Activated CD4-positive, alpha-beta memory T cell treated with anti-CD3 and anti-CD28 coated beads, Interleukin-2, amount 10 ng/mL, durations not matched to agents 7 days and 5 days (primary cell): ENCODE results near the gene ALK. TPM values are rescaled to one million over a fixed set of nuclear protein-coding genes. Genes with fewer than 3 reads are reported as not detected.

Source experiments
- CTCF ChIA-PET: fragments of 350-600 bp; sonication (Branson Sonifier 250); formaldehyde crosslinking; loops from one replicate; lab custom pipeline; 2021; ENCODE audit warnings: antibody characterized with exemption, inconsistent platforms; lab: Charles Lee
- POLR2A ChIA-PET: fragments of 350-600 bp; sonication (Branson Sonifier 250); formaldehyde crosslinking; loops from one replicate; lab custom pipeline; 2021; ENCODE audit warnings: antibody characterized with exemption; lab: Charles Lee
- DNase-seq: peaks from one replicate; pipeline ENCODE4 v3.0.0-alpha.2; 2020
- H3K27ac Mint-ChIP-seq: one replicate; pipeline ENCODE4 v1.8.0; 2021; ENCODE audit warnings: mild to moderate bottlenecking, mixed read lengths
- H3K27me3 Mint-ChIP-seq: one replicate; pipeline ENCODE4 v1.8.0; 2021; ENCODE audit warnings: mixed read lengths
- H3K36me3 Mint-ChIP-seq: one replicate; pipeline ENCODE4 v1.8.0; 2021; ENCODE audit warnings: low read depth, mixed read lengths
- H3K4me1 Mint-ChIP-seq: one replicate; pipeline ENCODE4 v1.8.0; 2021; ENCODE audit warnings: mixed read lengths
- H3K4me3 Mint-ChIP-seq: one replicate; pipeline ENCODE4 v1.8.0; 2021; ENCODE audit warnings: mild to moderate bottlenecking, mixed read lengths
- H3K9me3 Mint-ChIP-seq: one replicate; pipeline ENCODE4 v1.8.0; 2021; ENCODE audit warnings: mixed read lengths
- total RNA-seq, 2 experiments: library from RNA; stranded (reverse); gene quantifications; one replicate each; pipeline ENCODE4 v1.2.3, GENCODE V29; 2021

The ALK gene
- total RNA-seq, 2 experiments from 2014 or later = not detected

DNA sequence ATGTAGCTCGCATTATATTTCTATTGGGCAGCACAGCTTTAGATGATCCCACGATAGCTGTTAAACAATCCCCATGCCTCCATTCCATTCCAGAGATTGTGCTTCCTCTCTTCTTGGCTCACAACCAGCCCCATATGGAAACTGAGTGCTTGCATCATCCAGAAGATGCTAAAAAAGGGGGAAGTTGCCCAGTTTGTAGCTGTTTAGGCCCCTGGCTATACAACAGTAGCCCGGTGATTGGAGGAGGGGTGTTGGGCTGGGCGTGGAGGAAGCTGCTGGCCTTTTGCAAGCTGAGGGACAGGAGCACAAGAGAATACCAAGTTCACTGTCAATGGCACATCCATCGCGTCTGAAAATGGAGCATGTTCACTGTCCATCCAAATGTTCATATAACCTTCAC, 360.2 kb downstream of the ALK start:
- Mint-ChIP-seq H3K9me3 (no peaks in the 10 kb centered on the region), H3K4me1 (no peaks in the 10 kb centered on the region), H3K36me3 (no peaks in the 10 kb centered on the region), H3K27me3 (peaks cover 6% of the 10 kb centered on the region), H3K27ac (no peak overlapping the region), H3K4me3 (no peak overlapping the region)
- DNase-seq = no peak
- ChIA-PET POLR2A (no interaction called here), CTCF (no interaction called here)

DNA sequence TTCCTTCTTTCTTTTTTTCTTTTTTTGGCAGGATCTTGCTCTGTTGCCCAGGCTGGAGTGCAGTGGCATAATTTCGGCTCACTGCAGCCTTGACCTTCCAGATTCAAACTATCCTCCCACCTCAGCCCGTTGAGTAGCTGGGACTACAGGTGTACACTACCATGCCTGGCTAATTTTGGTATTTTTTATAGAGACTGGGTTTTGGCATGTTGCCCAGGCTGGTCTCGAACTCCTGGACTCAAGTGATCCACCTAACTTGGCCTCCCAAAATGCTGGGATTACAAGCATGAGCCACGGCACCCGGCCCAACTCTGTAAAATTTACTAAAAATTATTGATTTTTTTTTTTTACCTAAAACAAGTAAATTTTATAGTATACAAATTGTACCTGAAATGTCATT, 360.8 kb downstream of the ALK start:
- Mint-ChIP-seq H3K27ac (no peak overlapping the region), H3K9me3 (no peaks in the 10 kb centered on the region), H3K27me3 (peaks cover 8% of the 10 kb centered on the region), H3K4me1 (no peaks in the 10 kb centered on the region), H3K4me3 (no peak overlapping the region), H3K36me3 (no peaks in the 10 kb centered on the region)
- CTCF ChIA-PET = no interaction called here
- DNase-seq = no peak
- POLR2A ChIA-PET = no interaction called here

DNA sequence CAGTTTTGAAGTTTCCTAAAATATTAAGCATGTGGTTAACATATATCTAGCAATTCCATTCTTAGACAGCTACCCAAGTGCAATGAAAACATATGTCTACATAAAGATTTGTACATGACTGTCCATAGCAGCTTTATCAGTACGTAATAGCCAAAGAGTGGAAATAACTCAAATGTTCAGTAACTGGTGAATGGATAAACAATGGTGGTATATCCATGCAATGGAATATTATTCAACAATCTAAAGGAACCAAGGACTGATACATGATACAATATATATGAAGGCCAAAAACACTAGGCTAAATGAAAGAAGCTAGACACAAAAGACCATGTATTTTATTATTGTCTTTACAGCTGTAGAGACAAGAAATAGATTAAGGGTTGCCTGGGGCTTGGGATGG, 361.4 kb downstream of the ALK start:
- H3K27ac Mint-ChIP-seq = no peak overlapping the region
- CTCF ChIA-PET = no interaction called here

DNA sequence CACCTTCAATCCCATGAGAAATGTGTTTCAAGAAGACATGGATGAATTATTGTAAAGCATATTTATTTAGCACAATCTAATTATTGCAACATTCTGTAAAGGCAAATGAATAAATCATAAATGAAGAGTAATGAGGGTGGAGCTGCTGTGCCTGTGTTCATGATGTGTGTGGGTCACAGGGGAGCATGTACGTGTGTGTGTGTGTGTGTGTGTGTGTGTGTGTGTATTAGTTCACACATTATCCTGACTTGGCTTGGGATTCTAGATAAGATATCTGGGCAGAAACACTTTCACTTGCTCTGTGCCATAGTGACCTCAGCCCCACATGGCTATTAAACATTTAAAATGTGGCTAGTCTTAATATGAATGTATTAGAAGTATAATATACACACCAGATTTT, 361.8 kb downstream of the ALK start:
- no peak overlapping the region for H3K4me3 Mint-ChIP-seq
- no peak overlapping the region for H3K27ac Mint-ChIP-seq
- CTCF ChIA-PET = no interaction called here
- POLR2A ChIA-PET = no interaction called here
- H3K36me3 Mint-ChIP-seq = no peaks in the 10 kb centered on the region
- H3K4me1 Mint-ChIP-seq = no peaks in the 10 kb centered on the region
- no peak for DNase-seq
- H3K27me3 Mint-ChIP-seq = peaks cover 15% of the 10 kb centered on the region
- no peaks in the 10 kb centered on the region for H3K9me3 Mint-ChIP-seq

More for the DNA sequence above, 361.4 kb downstream of the ALK start:
- no peaks in the 10 kb centered on the region for H3K9me3 Mint-ChIP-seq
- DNase-seq = no peak
- POLR2A ChIA-PET = no interaction called here
- H3K27me3 Mint-ChIP-seq = peaks cover 14% of the 10 kb centered on the region
- no peaks in the 10 kb centered on the region for H3K36me3 Mint-ChIP-seq
- no peaks in the 10 kb centered on the region for H3K4me1 Mint-ChIP-seq
- no peak overlapping the region for H3K4me3 Mint-ChIP-seq

DNA sequence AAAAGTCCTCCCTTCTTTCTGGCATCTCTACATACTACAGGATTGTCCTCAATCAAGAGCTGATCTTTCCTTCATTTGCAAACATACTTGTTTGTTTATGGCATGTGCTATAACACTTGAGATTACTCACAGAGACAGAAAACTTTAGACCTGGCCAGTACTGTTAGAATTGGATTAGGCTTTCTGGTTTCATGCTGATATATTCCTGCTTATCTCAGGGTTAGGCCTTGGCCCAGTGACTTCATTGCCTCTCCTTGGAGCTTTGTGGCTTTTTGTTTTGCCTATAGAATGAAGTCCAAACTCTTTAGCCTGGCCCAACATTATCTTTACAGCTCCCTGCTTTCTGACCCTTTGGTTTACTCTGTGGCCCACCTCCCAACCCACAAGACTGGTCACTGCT, 363.3 kb downstream of the ALK start:
- Mint-ChIP-seq H3K4me3 (no peak overlapping the region), H3K27ac (no peak overlapping the region), H3K4me1 (no peaks in the 10 kb centered on the region), H3K9me3 (no peaks in the 10 kb centered on the region), H3K36me3 (no peaks in the 10 kb centered on the region), H3K27me3 (peaks cover 18% of the 10 kb centered on the region)
- no peak for DNase-seq
- CTCF ChIA-PET = no interaction called here
- POLR2A ChIA-PET = no interaction called here

DNA sequence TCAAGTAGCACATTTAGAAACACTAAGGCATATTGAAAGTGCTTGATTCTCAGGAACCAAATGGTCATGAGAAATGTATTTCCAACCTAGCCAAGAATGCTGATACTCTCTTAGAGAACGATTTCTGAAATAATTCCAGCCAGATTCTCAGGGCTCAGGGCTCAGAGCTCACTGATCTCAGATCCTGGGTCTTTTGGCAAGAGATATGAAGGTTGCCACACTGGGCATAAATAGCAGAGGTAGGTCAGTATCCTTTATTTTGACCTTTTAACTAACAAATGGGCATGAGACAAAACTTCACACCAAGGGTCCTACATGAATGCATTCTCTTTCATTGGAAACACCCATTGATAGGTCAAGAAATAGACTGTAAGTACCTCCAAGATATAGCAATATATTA, 364.1 kb downstream of the ALK start:
- CTCF ChIA-PET = no interaction called here
- no peaks in the 10 kb centered on the region for H3K36me3 Mint-ChIP-seq
- H3K9me3 Mint-ChIP-seq = no peaks in the 10 kb centered on the region
- POLR2A ChIA-PET = no interaction called here
- H3K27me3 Mint-ChIP-seq = peaks cover 23% of the 10 kb centered on the region
- no peak for DNase-seq
- no peaks in the 10 kb centered on the region for H3K4me1 Mint-ChIP-seq
- H3K4me3 Mint-ChIP-seq = no peak overlapping the region
- H3K27ac Mint-ChIP-seq = no peak overlapping the region

DNA sequence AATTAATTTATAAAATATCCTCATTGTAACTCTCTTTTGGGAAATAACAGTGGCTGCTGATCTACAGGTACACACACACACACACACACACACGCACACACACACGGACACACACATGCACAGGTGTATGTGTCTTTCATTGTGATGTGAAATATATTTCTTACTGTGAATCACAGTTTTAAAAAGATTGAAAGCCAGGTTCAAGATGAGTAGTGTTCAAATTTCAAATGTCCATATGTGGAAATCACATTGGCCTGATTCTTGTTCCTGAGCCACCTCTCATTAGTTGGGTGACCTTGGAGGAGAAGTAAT, 372.4 kb downstream of the ALK start:
- H3K4me1 Mint-ChIP-seq = no peaks in the 10 kb centered on the region
- no peak overlapping the region for H3K4me3 Mint-ChIP-seq
- no peak overlapping the region for H3K27ac Mint-ChIP-seq
- peaks cover 16% of the 10 kb centered on the region for H3K27me3 Mint-ChIP-seq
- CTCF ChIA-PET = no interaction called here
- no peak for DNase-seq
- H3K36me3 Mint-ChIP-seq = no peaks in the 10 kb centered on the region
- POLR2A ChIA-PET = no interaction called here
- H3K9me3 Mint-ChIP-seq = no peaks in the 10 kb centered on the region

DNA sequence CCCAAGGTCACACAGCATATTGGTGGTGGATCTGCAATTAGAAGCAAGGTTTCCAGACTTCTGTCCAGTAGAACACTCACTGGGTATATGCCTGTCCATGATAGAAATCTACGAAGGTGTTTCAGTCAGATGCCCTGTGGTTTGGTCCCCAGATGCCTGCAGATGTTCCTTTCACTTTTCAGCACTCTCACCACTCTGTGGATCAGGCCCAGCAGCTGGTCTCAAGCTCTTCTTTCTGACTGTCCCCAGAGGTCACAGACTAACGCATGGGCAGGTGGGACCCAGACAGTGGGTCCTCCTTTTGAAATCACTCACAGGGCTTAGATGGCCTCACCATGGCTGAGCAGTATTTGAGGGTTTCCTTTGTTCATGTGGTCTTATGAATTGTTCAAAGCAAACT, 376.5 kb downstream of the ALK start:
- Mint-ChIP-seq H3K4me3 (no peak overlapping the region), H3K9me3 (no peaks in the 10 kb centered on the region), H3K36me3 (no peaks in the 10 kb centered on the region), H3K4me1 (no peaks in the 10 kb centered on the region), H3K27me3 (peaks cover 9% of the 10 kb centered on the region), H3K27ac (no peak overlapping the region)
- POLR2A ChIA-PET = no interaction called here
- CTCF ChIA-PET = no interaction called here
- no peak for DNase-seq

DNA sequence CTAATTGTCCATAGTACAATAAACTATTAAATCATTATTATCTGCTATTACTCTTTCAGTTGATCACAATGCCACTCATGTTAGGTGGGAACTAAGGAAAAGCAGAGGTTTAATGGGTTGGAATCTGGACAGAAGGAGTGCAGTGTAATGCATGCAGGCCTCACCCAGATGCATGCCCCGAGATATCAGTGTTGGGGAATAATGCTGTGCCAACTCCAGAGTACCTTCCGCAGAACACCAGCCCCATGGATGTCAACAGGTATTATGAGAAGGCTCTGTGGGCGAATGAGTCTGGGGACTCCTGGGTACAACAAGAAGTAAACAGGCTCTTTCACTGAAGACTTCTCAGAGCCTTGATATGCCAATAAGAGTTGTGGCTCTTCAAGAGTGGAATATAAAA, 377.4 kb downstream of the ALK start:
- Mint-ChIP-seq H3K27ac (no peak overlapping the region), H3K4me1 (no peaks in the 10 kb centered on the region), H3K9me3 (no peaks in the 10 kb centered on the region), H3K36me3 (no peaks in the 10 kb centered on the region), H3K27me3 (peaks cover 9% of the 10 kb centered on the region), H3K4me3 (no peak overlapping the region)
- CTCF ChIA-PET = no interaction called here
- POLR2A ChIA-PET = no interaction called here
- no peak for DNase-seq

DNA sequence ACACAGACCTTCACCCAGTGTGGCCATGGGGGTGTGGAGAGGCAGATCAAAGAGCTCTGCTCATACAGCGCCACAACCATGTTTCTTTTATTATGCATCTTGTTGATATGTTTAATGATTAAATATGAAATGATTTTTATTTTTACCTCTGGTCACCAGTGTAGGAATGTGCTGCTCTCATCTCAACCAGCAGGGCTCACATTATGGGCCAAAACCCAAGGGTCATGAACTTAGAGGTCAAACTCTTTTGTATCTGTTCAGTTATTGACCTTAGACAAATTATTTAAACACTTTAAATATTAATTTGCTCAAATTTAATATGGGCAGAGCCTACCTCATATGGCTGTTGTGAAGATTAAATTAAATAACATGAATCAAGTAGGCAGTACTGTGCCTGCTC, 386.2 kb downstream of the ALK start:
- Mint-ChIP-seq H3K36me3 (no peaks in the 10 kb centered on the region), H3K9me3 (no peaks in the 10 kb centered on the region), H3K27ac (no peak overlapping the region), H3K4me1 (no peaks in the 10 kb centered on the region), H3K4me3 (no peak overlapping the region), H3K27me3 (peaks cover 26% of the 10 kb centered on the region)
- ChIA-PET POLR2A (no interaction called here), CTCF (no interaction called here)
- DNase-seq = no peak

DNA sequence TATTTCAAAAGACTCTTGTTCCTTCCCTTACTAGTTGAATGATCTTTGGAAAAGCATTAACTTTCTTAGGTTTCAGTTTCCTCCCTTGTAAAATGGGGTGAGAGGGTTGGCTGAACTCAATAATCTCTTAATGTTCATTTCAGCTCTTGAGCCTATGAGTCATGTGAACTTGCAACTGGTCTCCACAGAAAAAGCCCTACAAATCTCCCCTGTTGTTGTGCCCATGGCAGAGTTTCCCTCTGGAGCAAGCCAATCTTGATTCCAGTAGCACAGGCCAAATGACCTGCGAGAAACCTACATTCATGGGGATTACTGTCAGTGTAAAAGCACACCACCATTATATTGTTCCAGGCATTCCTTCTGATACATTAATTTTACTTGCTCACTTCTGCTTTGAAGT, 388.9 kb downstream of the ALK start:
- ChIA-PET POLR2A (no interaction called here), CTCF (no interaction called here)
- H3K9me3 Mint-ChIP-seq = no peaks in the 10 kb centered on the region
- H3K36me3 Mint-ChIP-seq = no peaks in the 10 kb centered on the region
- no peak overlapping the region for H3K4me3 Mint-ChIP-seq
- peaks cover 7% of the 10 kb centered on the region for H3K4me1 Mint-ChIP-seq
- H3K27ac Mint-ChIP-seq = no peak overlapping the region
- H3K27me3 Mint-ChIP-seq = peaks cover 29% of the 10 kb centered on the region
- no peak for DNase-seq

DNA sequence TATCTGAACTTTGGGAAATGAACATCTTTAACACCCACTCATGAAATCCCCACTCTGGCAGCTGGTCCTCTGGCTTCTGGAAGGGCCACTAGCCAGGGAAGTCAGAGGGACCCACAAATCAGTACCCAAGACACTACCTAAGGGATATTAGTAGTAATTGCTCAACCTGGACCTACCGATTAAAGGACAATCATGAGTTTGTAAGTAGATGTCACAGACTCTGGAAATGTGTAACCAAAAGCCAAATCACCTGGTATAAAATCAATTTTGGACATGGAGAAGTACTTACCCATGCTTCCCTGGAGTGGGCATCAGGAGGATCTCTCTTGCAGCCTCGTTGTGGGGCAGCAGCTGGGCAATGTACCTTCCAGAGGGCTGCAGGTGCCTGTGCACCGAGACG, 389.8 kb downstream of the ALK start:
- POLR2A ChIA-PET = no interaction called here
- CTCF ChIA-PET = no interaction called here
- no peak for DNase-seq
- peaks cover 25% of the 10 kb centered on the region for H3K27me3 Mint-ChIP-seq
- H3K36me3 Mint-ChIP-seq = no peaks in the 10 kb centered on the region
- no peaks in the 10 kb centered on the region for H3K9me3 Mint-ChIP-seq
- no peak overlapping the region for H3K27ac Mint-ChIP-seq
- H3K4me3 Mint-ChIP-seq = no peak overlapping the region
- peaks cover 7% of the 10 kb centered on the region for H3K4me1 Mint-ChIP-seq

DNA sequence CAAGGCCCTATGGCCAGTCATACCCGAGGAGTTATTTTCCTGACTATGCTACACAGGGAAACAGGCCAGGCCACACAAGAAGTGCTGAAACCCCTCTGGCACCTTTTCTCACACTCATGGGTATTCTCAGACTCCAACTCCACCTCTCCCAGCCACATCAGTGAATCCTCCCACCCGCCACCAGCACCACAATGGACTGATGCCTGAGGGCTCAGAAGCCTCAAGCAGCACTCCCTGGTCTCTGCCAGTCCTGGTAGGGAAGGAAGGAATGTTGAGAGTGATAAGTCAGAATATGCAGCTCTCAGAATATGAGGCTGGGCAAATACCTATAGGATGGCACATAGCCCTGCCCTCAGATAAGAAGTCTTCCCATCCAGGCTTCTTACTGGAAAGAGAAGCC, 391.1 kb downstream of the ALK start:
- DNase-seq = no peak
- Mint-ChIP-seq H3K27ac (no peak overlapping the region), H3K4me1 (peaks cover 7% of the 10 kb centered on the region), H3K4me3 (no peak overlapping the region), H3K36me3 (no peaks in the 10 kb centered on the region), H3K9me3 (no peaks in the 10 kb centered on the region), H3K27me3 (peaks cover 21% of the 10 kb centered on the region)
- CTCF ChIA-PET = no interaction called here
- POLR2A ChIA-PET = no interaction called here

DNA sequence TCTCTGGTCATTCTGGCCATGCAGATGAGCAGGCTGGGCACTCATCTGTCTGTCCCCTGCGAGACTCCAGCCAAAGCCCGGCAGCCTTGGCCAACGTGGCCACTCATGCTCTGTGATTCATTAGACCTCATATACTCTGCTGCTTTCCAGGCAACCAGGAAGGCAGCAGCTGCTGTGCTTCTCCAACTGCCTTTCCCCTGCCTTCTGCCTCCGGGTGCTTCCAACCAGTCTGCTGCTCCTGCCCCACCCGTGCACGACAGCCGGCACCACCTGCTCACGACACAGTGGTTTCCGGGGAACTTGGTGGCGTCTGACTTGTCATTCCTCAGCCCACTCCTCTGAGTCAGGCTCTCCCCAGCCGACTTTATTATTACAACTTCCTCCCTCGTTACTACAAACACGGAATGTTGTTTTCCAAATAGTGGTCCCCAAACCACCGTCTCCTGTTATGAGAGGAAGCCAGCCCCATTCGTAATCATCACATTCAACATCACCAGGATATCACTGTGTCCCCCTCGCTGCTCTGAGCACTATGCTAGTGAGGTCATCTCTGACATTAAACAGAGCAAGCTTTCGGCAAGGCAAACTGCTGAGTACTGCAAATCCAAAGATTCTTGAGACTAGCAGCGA, 392.4 kb downstream of the ALK start:
- H3K36me3 Mint-ChIP-seq = no peaks in the 10 kb centered on the region
- CTCF ChIA-PET = no interaction called here
- peaks cover 20% of the 10 kb centered on the region for H3K27me3 Mint-ChIP-seq
- POLR2A ChIA-PET = no interaction called here
- no peak overlapping the region for H3K27ac Mint-ChIP-seq
- H3K4me1 Mint-ChIP-seq = peaks cover 7% of the 10 kb centered on the region
- DNase-seq = no peak
- H3K4me3 Mint-ChIP-seq = no peak overlapping the region
- no peaks in the 10 kb centered on the region for H3K9me3 Mint-ChIP-seq
